ENCODE data around the gene TIA1.
A peak's percentile ranks its signal among the peaks of the same experiment; 100 is the strongest.
"Not testable (repeated sequence)": the region's sequence is repeated elsewhere in the genome, so short reads cannot be mapped to it uniquely, and the experiment has no call there.

The TIA1 gene

DNA sequence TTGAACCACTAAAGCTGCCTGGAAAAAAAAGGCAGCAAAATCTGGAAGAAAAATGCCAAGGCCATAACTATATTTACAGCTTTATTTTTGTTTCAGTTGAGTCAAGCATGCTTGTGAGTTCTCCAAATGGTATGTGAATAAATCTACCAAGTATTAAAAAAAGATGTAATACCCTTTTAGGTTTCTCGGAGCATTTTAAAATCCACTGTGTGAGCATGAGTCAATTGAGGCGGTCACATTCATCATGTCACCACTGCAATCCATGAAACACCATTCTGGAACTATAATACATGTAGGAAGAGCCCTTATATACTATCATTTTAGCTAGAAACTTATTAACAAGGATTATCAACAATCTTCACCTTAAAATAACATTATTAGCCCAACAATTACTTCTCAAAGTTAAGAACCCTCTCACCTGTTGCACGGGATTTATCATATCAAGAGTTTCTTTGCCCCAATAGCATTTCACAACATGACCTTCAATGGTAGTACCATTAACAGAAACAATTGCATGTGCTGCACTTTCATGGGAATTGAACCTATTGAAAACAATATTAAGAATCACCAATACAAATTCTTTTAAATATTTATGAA, 33.4 kb downstream of the TIA1 start:
- no peak for DNase-seq

DNA sequence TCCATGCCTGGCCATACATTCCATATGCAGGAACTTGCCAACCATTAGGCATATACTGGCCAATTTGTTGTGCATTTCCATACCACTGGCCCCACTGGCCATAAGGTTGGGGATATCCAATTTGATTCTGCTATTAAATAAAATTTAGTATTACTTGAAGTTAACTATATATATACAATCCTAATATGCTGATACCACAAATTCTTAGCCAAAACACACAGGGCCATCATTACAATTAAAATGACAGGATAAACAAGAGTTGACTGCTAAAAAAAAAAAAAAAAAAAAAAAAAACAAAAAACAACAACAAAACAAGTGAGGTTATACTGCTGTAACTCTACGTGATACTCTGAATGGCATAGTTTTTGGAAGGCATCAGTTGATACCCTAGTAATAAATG, 34.1 kb downstream of the TIA1 start:
- no peak for DNase-seq

DNA sequence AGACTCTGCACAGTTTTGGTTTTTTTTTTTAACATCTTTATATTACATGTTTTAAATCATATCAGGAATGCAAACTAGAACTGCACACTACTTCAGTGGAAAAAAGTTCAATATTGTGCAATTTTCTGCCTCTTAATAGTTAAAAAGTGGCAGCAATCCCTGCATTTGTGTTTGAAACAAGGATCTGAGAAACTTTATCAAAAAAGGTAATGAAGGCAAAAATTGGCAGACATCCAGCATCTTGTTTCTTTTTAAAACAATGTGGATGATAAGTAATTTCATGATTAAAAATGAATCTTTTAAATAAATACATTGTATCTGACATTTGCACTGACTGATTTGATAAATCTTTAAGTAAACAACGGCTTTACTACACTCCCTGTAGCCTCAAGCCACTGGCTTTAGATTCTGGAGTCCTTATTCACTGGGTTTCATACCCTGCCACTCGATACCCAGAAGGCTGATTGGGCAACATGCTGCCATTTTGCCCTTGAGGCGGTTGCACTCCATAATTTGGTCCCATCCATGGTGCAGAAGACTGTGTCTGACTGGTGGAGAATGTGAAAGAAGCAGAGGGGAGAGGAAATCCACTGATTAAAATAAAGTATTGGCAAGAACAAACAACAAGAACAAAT, 36.0 kb downstream of the TIA1 start:
- DNase-seq = no peak

DNA sequence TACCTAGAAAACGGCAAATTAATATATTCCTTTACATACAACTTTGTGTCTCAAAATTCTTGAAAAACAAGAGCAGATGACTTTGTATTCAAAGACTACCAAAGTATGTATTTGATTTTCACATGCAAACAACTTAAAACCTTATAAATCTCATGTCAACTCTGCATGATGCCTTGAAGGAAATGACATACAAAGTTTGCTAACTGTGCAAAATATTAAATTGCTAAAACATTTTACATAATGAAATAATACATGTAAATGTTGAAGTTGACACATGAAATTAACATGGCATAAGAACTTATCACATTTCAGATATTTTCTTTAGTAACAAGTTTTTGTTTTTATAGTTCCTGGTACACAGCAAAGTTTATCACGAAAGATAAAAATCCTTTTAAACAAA, 36.8 kb downstream of the TIA1 start:
- no peak for DNase-seq

DNA sequence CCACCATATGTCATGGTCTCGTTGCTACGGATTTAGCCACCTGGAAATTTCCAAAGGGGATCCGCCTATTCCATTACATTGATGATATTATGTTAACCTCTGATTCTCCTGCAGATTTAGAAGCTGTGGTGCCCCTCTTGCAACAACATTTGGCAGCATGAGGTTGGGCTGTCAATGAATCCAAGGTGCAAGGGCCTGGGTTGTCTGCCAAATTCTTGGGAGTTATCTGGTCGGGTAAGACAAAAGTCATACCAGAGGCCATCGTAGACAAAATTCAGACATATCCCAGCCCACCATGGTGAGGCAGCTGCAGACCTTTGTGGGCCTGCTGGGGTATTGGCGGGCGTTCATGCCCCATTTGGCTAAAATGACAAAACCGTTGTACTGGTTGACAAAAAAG, 44.0 kb downstream of the TIA1 start:
- DNase-seq = no peak

DNA sequence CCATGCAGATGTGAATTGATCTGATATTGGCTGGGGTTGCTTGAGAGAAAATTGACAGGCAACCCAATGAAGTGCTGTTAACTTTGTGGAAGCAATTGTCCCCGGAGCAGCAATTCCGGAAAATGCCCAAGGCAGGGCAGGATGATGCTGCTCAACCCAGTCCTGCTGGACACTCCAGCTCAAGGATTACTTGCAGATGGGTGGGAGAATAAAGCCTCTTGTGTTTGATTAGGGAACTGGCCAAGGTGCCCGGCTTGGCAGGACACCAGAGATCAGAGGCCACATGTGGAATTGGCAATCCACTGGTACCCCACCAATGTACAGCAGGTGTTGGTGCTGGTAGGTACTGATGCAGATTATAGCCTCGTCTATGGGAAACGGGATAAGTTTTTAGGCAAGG, 45.3 kb downstream of the TIA1 start:
- no peak for DNase-seq

DNA sequence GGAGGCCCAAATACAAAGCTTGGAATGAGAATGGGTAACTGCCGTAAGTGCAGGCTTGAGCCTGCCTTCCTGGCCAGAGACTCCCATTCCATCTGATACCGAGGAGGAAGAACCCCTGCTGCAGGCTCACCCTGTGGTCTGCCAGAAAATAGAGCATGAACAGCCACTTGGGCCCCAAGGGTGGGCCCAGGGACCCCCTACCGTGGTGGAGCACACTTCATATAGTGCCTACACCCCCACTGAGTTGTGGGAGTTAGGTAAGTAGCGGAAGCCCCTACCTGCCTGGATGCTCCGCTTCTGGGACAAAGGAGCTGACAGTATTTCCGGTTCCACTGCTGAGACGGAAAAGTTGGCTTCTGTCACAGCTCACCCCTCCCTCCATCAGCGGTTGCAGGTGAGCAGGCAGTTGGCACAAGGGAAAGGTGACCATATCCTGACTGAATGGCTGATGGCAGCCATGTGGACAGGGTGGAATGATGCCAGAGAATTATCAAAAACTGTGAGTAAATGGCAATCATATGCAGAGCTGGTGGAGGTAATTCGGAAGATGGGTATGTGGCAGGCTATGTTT, 46.1 kb downstream of the TIA1 start:
- DNase-seq = no peak

DNA sequence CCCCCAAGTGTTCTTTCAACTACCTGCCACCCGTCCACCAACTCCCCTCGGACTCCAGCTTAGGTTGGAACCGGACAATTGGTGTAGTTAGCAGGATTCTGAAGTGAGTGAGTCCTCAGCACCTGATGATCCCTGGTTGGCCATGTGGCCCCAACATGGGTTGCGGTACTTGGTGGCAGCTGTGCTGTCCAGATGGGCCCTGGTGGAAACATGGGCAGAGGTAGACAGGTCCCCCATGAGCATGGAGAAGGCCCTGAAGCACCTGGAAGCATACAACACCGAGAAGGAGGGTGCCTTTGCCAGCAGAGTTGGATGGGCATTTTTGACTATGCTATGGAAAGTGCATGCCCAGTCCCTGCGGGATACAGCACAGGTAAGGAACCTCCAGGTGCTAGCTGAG, 46.6 kb downstream of the TIA1 start:
- DNase-seq = no peak

DNA sequence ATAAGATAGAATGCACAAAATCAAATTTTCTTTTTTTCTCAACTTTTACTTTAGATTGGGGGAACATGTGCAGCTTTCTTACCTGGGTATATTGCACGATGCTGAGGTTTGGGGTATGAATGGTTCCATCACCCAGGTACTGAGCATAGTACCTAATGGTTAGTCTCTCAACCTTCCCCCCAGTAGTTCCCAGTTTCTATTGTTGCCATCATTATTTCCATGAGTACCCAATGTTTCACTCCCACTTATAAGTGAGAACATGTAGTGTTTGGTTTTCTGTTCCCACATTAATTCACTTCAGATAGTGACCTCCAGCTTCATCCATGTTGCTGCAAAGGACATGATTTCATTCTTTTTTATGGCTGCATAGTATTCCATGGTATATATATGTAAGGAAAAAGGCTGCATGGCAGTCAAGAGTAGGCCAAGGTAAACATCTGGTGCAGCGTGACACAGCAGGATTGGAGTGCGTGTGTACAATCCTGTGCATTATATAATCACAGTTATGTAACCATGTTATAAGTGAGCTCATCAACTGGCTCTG, 47.1 kb downstream of the TIA1 start:
- DNase-seq = no peak

DNA sequence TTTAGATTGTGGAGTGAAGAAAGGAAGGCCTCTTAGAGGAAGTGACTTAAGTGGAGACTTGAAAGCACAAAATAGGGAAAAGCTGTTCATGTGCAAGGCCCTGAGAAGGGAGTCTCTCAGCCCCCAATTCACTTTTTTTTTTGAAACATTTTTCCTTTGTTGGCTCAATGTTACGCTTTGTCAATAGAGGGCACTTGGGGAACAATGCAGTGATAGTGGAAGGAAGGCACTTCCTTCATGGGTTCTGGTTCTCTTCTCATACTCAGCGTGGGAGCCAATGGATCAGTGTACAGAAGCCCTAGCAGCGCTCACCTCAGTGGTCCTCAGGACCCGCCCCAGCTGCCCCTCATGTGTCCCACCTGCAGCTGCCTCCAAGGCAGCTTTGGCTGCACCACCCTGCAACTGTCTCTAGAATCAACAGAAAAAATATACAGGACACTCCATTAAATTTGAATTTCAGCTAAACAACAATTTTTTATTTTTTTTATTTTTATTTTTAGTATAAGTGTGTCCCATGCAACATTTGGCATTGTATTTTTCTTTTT, 49.0 kb downstream of the TIA1 start:
- DNase-seq = no peak

DNA sequence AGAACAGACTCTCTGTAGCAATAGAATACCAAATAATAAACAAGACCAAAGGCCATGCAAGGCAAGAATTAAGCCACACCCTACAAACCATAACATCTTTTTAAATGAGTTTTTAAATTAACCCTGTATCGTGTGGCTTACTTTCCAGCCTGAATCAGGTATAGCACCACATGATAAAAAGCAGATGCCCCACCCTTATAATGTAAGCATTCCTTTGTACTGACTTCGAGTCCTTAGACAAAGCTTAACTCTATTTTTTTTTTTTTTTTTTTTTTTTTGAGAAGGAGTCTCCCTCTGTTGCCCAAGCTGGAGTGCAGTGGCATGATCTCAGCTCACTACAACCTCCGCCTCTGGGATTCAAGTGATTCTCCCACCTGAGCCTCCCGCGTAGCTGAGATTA, 55.9 kb downstream of the TIA1 start:
- DNase-seq = no peak

DNA sequence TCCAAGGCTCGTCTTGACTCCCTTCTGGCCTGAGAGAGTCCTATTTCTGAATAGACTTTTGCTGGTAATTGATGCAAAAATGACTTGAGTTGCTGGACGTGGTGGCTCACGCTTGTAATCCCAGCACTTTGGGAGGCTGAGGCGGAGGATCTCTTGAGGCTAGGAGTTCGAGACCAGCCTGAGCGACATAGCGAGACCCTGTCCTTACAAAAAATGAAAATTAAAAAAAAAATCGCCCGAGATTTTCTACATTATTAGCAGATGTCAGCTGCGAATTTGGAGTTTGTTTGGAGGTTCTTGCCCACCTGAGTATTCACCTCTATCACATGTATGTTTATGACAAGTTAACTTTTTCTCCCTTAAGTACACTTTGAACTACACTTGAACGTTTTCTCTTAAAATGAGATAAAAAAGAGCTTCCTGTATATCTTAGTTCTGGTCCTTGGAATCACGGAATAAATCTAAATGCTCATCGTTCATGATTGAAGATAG, 57.1 kb downstream of the TIA1 start:
- DNase-seq = no peak

DNA sequence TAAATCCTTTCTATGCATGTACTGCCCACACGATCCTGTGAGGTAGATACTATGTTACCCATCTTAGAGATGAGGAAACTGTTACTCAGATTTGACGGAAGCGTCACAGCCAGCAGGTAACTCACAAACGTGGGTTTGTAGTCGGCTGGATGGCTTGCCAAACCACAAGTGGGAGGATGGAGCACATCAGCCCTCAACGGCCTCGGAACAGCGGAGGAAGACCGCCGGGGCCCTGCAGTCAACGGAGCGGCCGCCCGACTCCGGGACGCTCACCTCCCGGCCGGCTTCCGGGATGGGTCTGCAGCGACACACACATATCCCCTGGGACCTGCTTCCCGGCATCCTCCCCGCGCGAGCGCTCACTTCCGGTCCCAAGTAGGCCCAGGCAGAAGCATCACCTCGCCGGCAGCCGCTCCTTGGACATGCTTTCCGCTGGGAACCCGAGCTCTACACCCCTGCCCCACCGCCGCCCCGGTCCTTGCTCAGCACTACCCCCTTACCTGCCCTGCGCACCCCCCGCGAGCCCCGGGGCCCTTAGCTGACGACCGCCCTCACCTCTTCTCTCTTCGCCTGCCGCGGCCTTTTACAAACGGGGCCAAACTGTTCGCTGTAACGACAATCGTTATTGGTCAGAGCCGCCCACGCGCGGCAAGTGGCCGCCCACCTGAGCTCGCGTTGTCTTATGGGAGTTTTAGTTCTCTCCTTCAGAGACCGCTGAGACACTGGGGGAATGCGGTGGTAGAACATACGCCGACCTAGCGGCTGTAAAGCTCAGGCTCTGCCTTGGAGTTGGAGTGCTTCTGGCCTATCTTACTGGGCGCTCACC, 57.8 kb downstream of the TIA1 start, which contains the start of gene C2orf42:
Gene C2orf42 (minus strand): TSS at position 602 of the 826 bp plus-strand sequence. CDS start 9,034 bp downstream, outside the sequence.
- DNase-seq = peak; percentile 93

DNA sequence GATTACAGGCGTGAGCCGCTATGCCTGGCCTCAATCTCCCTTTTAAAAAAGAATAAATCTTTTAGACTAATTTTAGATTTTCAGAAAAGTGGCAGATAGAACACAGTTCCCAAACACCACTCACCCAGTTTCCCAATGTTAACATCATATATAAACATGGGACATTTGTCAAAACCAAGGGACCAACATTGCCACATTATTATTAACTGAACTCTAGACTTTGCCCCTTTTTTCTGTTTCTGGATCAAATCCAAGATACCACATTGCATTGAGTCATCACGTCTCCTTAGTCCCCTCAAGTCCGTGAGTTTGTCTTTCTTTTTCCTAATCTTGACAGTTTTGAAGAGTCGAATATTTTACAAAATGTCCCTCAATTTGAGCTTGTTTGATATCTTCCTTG, 60.0 kb downstream of the TIA1 start:
- no peak for DNase-seq

DNA sequence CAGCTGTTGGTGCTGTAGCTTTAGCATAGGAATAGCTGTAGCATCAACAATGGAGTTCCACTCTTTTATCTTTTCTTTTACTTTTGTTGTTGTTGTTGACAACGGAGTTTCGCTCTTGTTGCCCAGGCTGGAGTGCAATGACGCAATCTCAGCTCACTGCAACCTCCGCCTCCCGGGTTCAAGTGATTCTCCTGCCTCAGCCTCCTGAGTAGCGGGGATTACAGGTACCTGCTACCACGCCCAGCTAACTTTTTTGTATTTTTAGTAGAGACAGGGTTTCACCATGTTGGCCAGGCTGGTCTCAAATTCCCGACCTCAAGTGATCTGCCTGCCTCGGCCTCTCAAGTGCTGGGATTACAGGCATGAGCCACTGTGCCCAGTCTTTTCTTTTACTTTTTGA, 61.3 kb downstream of the TIA1 start:
- not testable (repeated sequence) for DNase-seq

DNA sequence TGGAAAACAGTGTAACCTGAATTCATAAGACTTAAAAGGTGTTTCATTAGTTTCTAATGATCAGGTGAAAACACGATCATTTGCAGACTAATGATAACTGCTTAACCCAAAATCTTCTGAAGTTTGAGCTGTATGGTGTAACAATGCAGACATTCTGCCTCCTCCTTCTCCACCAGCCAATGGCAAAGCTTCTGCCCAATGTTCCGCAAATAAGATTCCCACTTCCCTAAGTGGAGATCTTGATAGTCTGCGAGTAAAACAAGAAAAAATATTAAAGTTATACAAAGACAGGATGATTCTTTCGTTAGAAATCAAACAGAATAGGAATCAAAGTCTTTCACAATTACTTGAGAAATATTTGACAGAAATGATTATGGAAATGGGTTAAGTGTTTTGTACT, 65.7 kb downstream of the TIA1 start:
- DNase-seq = no peak

DNA sequence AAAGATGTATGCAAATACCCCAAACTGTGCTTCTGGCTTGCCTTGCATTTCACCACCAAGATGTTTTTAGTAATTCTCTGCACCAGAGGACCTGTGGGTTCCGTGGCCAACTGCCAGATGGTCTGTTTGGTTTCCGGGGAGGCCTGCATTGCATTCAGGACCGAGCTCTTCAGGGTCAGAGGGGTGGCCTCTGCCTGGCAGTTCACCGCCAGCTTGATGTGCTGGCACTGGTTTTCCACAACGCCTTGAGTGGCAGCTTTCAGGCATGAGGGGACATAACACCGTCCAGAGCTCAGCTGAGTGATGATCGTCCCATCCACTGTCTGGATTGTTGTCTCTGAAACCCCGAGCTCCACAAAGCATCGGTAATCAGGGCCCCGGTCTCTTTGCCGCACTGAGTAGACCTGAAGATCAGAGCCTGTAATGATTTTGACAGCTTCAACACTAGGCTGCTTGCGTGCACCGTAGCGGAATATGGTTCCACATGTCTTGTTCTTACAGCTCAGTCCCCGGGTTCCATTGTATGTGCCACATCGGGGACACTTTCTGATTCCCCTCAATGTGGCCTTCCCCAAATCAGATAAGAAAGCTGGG, 67.0 kb downstream of the TIA1 start:
- no peak for DNase-seq

DNA sequence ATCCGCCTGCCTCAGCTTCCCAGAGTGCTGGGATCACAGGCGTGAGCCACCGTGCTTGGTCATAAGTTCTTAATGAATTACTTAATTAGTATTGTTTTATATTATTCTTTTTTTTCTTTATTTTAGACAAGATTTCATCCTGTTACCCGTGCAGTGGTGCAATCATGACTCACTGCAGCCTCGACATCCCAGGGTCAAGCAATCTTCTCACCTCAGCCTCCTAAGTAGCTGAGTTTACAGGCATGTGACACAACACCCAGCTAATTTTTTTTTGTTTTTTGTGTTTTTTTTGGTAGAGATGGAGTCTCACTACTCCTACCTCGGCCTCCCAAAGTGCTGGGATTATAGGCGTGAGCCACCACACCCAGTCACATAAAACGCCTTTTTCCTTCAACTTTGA, 74.9 kb downstream of the TIA1 start:
- DNase-seq = no peak

DNA sequence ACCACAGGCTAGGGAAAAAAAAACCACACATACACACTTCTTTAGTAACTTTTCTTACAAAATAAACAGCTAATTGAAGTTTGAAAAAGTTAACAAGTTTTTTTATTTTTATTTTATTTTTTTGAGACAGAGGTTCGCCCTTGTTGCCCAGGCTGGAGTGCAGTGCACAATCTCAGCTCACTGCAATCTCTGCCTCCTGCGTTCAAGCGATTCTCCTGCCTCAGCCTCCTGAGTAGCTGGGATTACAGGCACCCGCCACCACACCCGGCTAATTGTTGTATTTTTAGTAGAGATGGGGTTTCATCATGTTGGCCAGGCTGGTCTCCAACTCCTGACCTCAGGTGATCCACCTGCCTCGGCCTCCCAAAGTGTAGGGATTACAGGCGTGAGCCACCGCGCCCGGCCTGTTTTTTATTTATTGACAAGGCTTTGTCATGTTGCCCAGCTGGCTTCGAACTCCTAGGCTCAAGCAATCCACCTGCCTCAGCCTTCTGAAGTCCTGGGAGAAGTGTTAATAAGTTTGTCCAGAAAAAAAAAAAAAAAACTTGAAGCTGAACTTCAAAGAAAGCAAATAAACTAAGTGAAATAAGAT, 78.7 kb downstream of the TIA1 start:
- not testable (repeated sequence) for DNase-seq

DNA sequence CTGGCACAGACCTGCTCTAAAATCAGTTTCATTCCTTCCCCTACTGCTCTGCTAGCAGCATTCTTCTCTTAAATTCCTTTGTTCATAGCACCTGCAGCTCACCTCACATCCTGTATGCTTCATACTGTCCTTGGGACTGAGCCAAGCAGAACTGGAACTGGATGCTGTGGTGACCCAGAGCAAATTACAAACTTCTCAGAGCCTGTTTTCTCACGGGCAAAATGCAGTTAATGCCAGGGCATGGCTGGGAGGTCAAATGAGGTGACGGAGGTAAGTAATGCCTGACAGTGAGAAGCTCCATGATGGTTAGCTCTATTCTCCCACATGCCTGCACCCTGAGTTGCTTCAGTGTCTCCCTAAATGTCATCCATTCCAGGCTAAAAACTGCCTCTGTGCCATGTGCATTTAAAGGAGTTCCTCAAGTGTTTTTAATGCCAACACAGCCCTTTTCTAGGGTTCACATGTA, 87.3 kb downstream of the TIA1 start:
- DNase-seq = peak; percentile 10

DNA sequence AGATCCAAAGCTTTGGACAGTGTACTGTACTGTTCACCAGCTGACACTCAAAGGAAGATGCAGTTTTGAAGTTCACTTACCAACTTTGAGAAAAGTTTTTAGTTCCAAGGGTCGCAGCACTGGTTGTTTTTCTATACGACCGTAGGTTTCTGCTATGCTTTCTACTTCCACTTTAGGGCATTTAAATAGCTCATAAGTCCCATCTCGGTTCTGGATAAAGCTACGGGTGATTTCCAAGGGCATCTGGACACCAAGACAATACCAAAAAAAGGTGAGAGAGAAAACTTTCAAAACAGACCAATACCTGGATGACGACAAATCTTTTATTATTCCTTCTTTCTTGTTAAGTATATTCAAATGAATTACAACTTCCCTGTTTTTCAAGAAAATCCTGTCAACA, 87.9 kb downstream of the TIA1 start:
- no peak for DNase-seq

Measured in kidney glomerular epithelial cell (primary cell).